Endothelial cell of umbilical vein (primary cell): Measurements from ENCODE around the gene CDC42BPG.

ENCODE experiments used
- EZH2 ChIP-seq: IDR thresholded peaks from 2 replicates; pipeline ENCODE4 v1.6.1; 2012; ENCODE audit warnings: borderline replicate concordance, low read depth, mild to moderate bottlenecking, moderate library complexity, low read length, inconsistent platforms; ENCODE audit not compliant: severe bottlenecking
- TF ChIP-seq, protein P1 (sequence below): IDR thresholded peaks from 2 replicates; pipeline ENCODE4 v1.6.1; 2011; ENCODE audit not compliant: insufficient read depth, insufficient read length

DNA sequence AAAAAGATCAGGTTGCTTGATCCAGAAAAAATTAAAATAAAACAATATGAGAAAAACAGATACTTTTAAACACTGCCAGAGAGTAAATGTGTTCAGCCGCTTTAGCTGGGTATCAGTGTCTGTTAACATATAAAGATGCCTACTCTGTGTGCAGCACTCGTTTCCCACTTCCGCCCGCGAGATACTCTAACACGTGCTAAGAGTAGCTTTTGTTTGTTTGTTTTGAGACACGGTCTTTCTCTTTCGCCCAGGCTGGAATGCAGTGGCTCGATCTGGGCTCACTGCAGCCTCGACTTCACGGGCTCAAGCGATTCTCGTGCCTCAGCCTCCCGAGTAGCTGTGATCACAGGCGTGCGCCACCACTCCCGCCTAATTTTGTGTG lies 33.6 kb downstream of the CDC42BPG start:
- no peak for TF ChIP-seq EZH2
- TF ChIP-seq, protein P1, sequence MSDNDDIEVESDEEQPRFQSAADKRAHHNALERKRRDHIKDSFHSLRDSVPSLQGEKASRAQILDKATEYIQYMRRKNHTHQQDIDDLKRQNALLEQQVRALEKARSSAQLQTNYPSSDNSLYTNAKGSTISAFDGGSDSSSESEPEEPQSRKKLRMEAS: no peak
